Keratinocyte (primary cell): ENCODE measurements around the gene RTKN. TPM values are rescaled to one million over a fixed set of nuclear protein-coding genes. Genes with fewer than 3 reads are reported as not detected.

Source experiments
- DNase-seq: peaks from one replicate; pipeline ENCODE4 v3.0.0-alpha.2; 2011; ENCODE audit warnings: low read depth, missing footprints, low spot score
- FAIRE-seq: peaks from 2 replicates; lab custom pipeline; 2011; peaks lifted over from hg19 to GRCh38; lab: Jason Lieb, UNC
- H2AFZ ChIP-seq: 2 replicates; pipeline ENCODE4 v1.6.0; 2012; ENCODE audit warnings: low read length, control low read depth, inconsistent platforms; ENCODE audit not compliant: control insufficient read depth
- H3K27ac ChIP-seq: 2 replicates; pipeline ENCODE4 v1.5.1; 2011; ENCODE audit warnings: low read length; ENCODE audit not compliant: control insufficient read depth, insufficient read depth
- H3K27me3 ChIP-seq: 3 replicates; pipeline ENCODE4 v1.6.0; 2011; ENCODE audit warnings: low read length; ENCODE audit not compliant: control insufficient read depth, insufficient read depth; ENCODE audit errors: extremely low read depth
- H3K36me3 ChIP-seq, 2 experiments: 2 replicates in 1 of 2; 3 replicates in 1 of 2; pipeline ENCODE4 v1.5.1; 2011; ENCODE audit warnings: low read length in 2 of 2, mild to moderate bottlenecking in 1 of 2; ENCODE audit not compliant: control insufficient read depth in 2 of 2, insufficient read depth in 2 of 2; ENCODE audit errors: extremely low read depth in 1 of 2
- H3K4me1 ChIP-seq: 3 replicates; pipeline ENCODE4 v1.5.1; 2011; ENCODE audit warnings: low read length; ENCODE audit not compliant: control insufficient read depth, insufficient read depth; ENCODE audit errors: extremely low read depth
- H3K4me2 ChIP-seq: 3 replicates; pipeline ENCODE4 v1.6.0; 2011; ENCODE audit warnings: low read depth, low read length; ENCODE audit not compliant: control insufficient read depth, insufficient read depth; ENCODE audit errors: extremely low read depth
- H3K4me3 ChIP-seq, 3 experiments: fragments of 200-600 bp in 1 of 3; sonication (generic) in 1 of 3; 2 replicates in 2 of 3; 3 replicates in 1 of 3; pipeline ENCODE4 v1.5.1; 2011 to 2016; ENCODE audit warnings: low read length in 3 of 3, mild to moderate bottlenecking in 3 of 3, control low read depth in 2 of 3, inconsistent platforms in 1 of 3, low read depth in 1 of 3, mixed read lengths in 1 of 3, mixed run types in 1 of 3, moderate library complexity in 1 of 3; ENCODE audit not compliant: control insufficient read depth in 2 of 3, insufficient read depth in 2 of 3; ENCODE audit errors: extremely low read depth in 1 of 3
- H3K79me2 ChIP-seq: 2 replicates; pipeline ENCODE4 v1.6.0; 2012; ENCODE audit warnings: low read length; ENCODE audit not compliant: control insufficient read depth, insufficient read depth
- H3K9ac ChIP-seq: 3 replicates; pipeline ENCODE4 v1.6.0; 2011; ENCODE audit warnings: low read length; ENCODE audit not compliant: control insufficient read depth, insufficient read depth; ENCODE audit errors: extremely low read depth
- H3K9me1 ChIP-seq: 3 replicates; pipeline ENCODE4 v1.6.0; 2011; ENCODE audit warnings: low read length; ENCODE audit not compliant: control insufficient read depth, insufficient read depth; ENCODE audit errors: extremely low read depth
- H3K9me3 ChIP-seq: 2 replicates; pipeline ENCODE4 v1.5.1; 2012; ENCODE audit warnings: low read depth, low read length; ENCODE audit not compliant: control insufficient read depth
- H4K20me1 ChIP-seq: 3 replicates; pipeline ENCODE4 v1.6.0; 2011; ENCODE audit warnings: low read length; ENCODE audit not compliant: control insufficient read depth, insufficient read depth; ENCODE audit errors: extremely low read depth
- CTCF ChIP-seq, 3 experiments: IDR thresholded peaks in 1 of 3; conservative IDR thresholded peaks in 1 of 3; optimal IDR thresholded peaks in 1 of 3; 2 replicates in 2 of 3; 3 replicates in 1 of 3; pipeline versions ENCODE3 to v1.5.1; 2011; ENCODE audit warnings: low read length in 3 of 3, mild to moderate bottlenecking in 3 of 3, moderate library complexity in 2 of 3, control low read depth in 1 of 3, inconsistent platforms in 1 of 3; ENCODE audit not compliant: insufficient read depth in 2 of 3; ENCODE audit errors: extremely low read depth in 1 of 3
- EZH2 ChIP-seq: IDR thresholded peaks from one replicate; pipeline ENCODE4 v1.6.1; 2012; ENCODE audit warnings: inconsistent platforms, mild to moderate bottlenecking, low read length, moderate library complexity
- dilution Hi-C: fragments of 300-500 bp; cut with MboI; formaldehyde crosslinking; loops from one replicate; pipeline ENCODE4 v1.7.0; 2020; ENCODE audit warnings: low sequenced_read_pairs; ENCODE audit not compliant: extremely low pct_ligation_motif_present
- polyA plus RNA-seq, 5 experiments: library from polyadenylated mRNA; depleted of rRNA in 3 of 5; stranded (reverse) in 3 of 5; stranded (forward) in 1 of 5; unstranded in 1 of 5; fragments of >200 nt; gene quantifications; 1 replicate in 1 of 5; 2 replicates in 3 of 5; 3 replicates in 1 of 5; pipeline versions ENCODE4 v1.2.1 to v1.2.3, GENCODE V29; 2011 to 2012; ENCODE audit warnings: missing spikeins in 2 of 5, low read depth in 1 of 5, low replicate concordance in 1 of 5

The RTKN gene
- polyA plus RNA-seq, 1 donor (not counting 4 experiments of a cell fraction or from before 2014, with no cell fraction given) = 110 TPM

GRCh38 chr2:74474481-74474880, 32.7 kb upstream of the RTKN start:
- Histone ChIP-seq H3K36me3 (peaks cover 12 to 16% of the 10 kb centered on the region in 2 experiments), H3K27ac (no peak overlapping the region), H3K9me3 (no peaks in the 10 kb centered on the region), H3K9ac (no peak overlapping the region), H2AFZ (no peak overlapping the region), H3K79me2 (no peaks in the 10 kb centered on the region), H3K27me3 (no peaks in the 10 kb centered on the region), H3K4me3 (no peak overlapping the region), H4K20me1 (no peaks in the 10 kb centered on the region), H3K4me2 (no peak overlapping the region), H3K9me1 (no peaks in the 10 kb centered on the region), H3K4me1 (peaks cover 9% of the 10 kb centered on the region)
- DNase-seq (no peak), FAIRE-seq (no peak)
- TF ChIP-seq EZH2 (no peak), CTCF (optimal IDR thresholded peaks at IDR 0.05 in 1 of 3, IDR thresholded peaks at IDR 0.05 in 1 of 3, conservative IDR thresholded peaks at IDR 0.05 in 1 of 3; ENCODE audit: extremely low read depth in 1 of 3, insufficient read depth in 2 of 3, low read length in 3 of 3) (no peak)
- dilution Hi-C loops = no loop called here

GRCh38 chr2:74472945-74473258, 31.2 kb upstream of the RTKN start:
- Histone ChIP-seq H4K20me1 (no peaks in the 10 kb centered on the region), H3K4me1 (peaks cover 9% of the 10 kb centered on the region), H3K9me1 (no peaks in the 10 kb centered on the region), H3K36me3 (peaks cover 12 to 16% of the 10 kb centered on the region in 2 experiments), H3K4me2 (peak overlapping the region; percentile 97), H3K9ac (peak overlapping the region; percentile 93), H3K4me3 (peak overlapping the region; percentile 67 to 99 (median 75)), H3K79me2 (no peaks in the 10 kb centered on the region), H3K27me3 (no peaks in the 10 kb centered on the region), H2AFZ (peak overlapping the region; percentile 95), H3K9me3 (no peaks in the 10 kb centered on the region), H3K27ac (peak overlapping the region; percentile 89)
- FAIRE-seq (no peak), DNase-seq (no peak)
- TF ChIP-seq CTCF (optimal IDR thresholded peaks at IDR 0.05 in 1 of 3, IDR thresholded peaks at IDR 0.05 in 1 of 3, conservative IDR thresholded peaks at IDR 0.05 in 1 of 3; ENCODE audit: extremely low read depth in 1 of 3, insufficient read depth in 2 of 3, low read length in 3 of 3) (no peak), EZH2 (no peak)
- dilution Hi-C loops = no loop called here
